ENCODE data around the gene DYRK3. TPM values are rescaled to one million over a fixed set of nuclear protein-coding genes. Genes with fewer than 3 reads are reported as not detected.

Gene DYRK3
- total RNA-seq, 1 experiment from 2014 or later: 7.1 TPM

DNA sequence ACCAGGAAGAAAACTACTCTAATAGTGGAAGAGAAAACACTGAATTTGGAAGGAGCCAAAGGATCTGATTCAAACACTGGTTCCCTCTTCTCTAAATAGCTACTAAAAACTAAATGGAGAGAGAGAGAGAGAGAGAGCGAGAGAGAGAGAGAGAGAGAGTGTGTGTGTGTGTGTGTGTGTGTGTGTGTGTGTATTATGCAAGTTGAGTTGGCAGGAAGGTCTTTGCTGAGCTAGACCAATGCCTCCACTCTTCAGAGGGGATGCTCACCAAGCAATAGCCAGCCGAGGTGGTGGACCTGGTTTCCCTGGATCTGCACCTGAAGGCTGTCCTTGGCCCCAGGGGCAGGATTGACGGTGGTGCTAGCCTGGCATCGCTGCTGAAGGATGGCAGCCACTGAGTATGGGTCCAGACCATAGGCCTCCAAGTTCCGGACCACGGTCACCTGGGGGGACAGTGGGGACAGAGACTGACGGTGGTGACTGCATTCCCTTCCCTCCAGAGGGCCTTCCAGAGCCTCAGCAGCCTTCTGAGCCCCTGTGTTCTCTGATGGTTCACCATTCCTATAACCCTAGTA is 41.9 kb upstream of the DYRK3 start:
- DNase-seq (ENCODE audit: low read depth, low spot score) (no peak), ATAC-seq (no peak)
- H3K4me2 ChIP-seq (ENCODE audit: low read length): no peak overlapping the region
- no peak overlapping the region for H2AFZ ChIP-seq (ENCODE audit: low read depth, low read length, poor library complexity, severe bottlenecking)
- H3K27ac ChIP-seq (ENCODE audit: low read depth, low read length): no peak overlapping the region
- BruUV-seq (replicated peaks): no TSS peak
- TF ChIP-seq ELF1 (IDR thresholded peaks at IDR 0.05; ENCODE audit: borderline replicate concordance, low read depth) (no peak), POLR2A (IDR thresholded peaks at IDR 0.05; ENCODE audit: borderline replicate concordance, extremely low read depth, insufficient read depth, insufficient read length) (no peak), EZH2 (IDR thresholded peaks at IDR 0.05) (no peak), CBX3 (IDR thresholded peaks at IDR 0.05; ENCODE audit: low read depth) (no peak), SRF (IDR thresholded peaks at IDR 0.05; ENCODE audit: low read depth) (no peak), POLR2AphosphoS5 (IDR thresholded peaks at IDR 0.05; ENCODE audit: low read depth, low read length) (no peak), SIN3A (IDR thresholded peaks at IDR 0.05; ENCODE audit: low read depth) (no peak), ZFX (IDR thresholded peaks at IDR 0.05) (no peak), JUND (IDR thresholded peaks at IDR 0.05) (no peak), REST (IDR thresholded peaks at IDR 0.05; ENCODE audit: low read depth) (no peak), RAD21 (IDR thresholded peaks at IDR 0.05; ENCODE audit: low read depth) (no peak), SP1 (IDR thresholded peaks at IDR 0.05; ENCODE audit: low read depth) (no peak), EZH2phosphoT487 (IDR thresholded peaks at IDR 0.05; ENCODE audit: borderline replicate concordance) (no peak)
- TF ChIP-seq, protein P1, sequence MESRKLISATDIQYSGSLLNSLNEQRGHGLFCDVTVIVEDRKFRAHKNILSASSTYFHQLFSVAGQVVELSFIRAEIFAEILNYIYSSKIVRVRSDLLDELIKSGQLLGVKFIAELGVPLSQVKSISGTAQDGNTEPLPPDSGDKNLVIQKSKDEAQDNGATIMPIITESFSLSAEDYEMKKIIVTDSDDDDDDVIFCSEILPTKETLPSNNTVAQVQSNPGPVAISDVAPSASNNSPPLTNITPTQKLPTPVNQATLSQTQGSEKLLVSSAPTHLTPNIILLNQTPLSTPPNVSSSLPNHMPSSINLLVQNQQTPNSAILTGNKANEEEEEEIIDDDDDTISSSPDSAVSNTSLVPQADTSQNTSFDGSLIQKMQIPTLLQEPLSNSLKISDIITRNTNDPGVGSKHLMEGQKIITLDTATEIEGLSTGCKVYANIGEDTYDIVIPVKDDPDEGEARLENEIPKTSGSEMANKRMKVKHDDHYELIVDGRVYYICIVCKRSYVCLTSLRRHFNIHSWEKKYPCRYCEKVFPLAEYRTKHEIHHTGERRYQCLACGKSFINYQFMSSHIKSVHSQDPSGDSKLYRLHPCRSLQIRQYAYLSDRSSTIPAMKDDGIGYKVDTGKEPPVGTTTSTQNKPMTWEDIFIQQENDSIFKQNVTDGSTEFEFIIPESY (IDR thresholded peaks at IDR 0.05; ENCODE audit: extremely low read depth, insufficient replicate concordance, low read length): no peak
- TF ChIP-seq, protein P2, sequence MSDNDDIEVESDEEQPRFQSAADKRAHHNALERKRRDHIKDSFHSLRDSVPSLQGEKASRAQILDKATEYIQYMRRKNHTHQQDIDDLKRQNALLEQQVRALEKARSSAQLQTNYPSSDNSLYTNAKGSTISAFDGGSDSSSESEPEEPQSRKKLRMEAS (IDR thresholded peaks at IDR 0.05): no peak
- no peaks in the 10 kb centered on the region for H3K79me2 ChIP-seq (ENCODE audit: insufficient read depth, low read length)
- CTCF ChIA-PET: interaction anchor here (3.1 kb wide), 1 partner anchor 103 kb away, joined by 10 read pairs; no protein-coding TSS in a partner anchor
- H3K9ac ChIP-seq (ENCODE audit: low read length): no peak overlapping the region
- H3K9me2 ChIP-seq (ENCODE audit: insufficient read depth): no peaks in the 10 kb centered on the region
- no peaks in the 10 kb centered on the region for H3K27me3 ChIP-seq (ENCODE audit: insufficient read depth, low read length)
- no peak overlapping the region for H3K4me3 ChIP-seq (replicated peaks in 1 of 2; ENCODE audit: low read depth in 1 of 2, low read length in 2 of 2)
- RAD21 ChIA-PET (ENCODE audit: low non-redundant PET in 1 of 2, low total read pairs in 2 of 2, uncharacterized antibody in 2 of 2, unreplicated experiment in 2 of 2): no interaction called here
- peaks cover 4 to 20% of the 10 kb centered on the region in 2 experiments; a peak in 3 of 4 replicates for H3K4me1 ChIP-seq (ENCODE audit: control insufficient read depth in 1 of 2, insufficient read depth in 2 of 2, low read length in 2 of 2)
- POLR2A ChIA-PET: no interaction called here
- intact Hi-C loops (cut with micrococcal nuclease): no loop called here
- no peaks in the 10 kb centered on the region for H3K9me3 ChIP-seq (ENCODE audit: control insufficient read depth in 1 of 2, insufficient read depth in 1 of 2, low read depth in 1 of 2, low read length in 2 of 2)
- H4K20me1 ChIP-seq (ENCODE audit: insufficient read depth): no peaks in the 10 kb centered on the region
- peaks cover 23 to 38% of the 10 kb centered on the region in 2 experiments for H3K36me3 ChIP-seq (ENCODE audit: control insufficient read depth in 1 of 2, insufficient read depth in 2 of 2, low read length in 2 of 2)

All from HCT116 (cell line).